Measurements from ENCODE around the gene HAAO.

DNA sequence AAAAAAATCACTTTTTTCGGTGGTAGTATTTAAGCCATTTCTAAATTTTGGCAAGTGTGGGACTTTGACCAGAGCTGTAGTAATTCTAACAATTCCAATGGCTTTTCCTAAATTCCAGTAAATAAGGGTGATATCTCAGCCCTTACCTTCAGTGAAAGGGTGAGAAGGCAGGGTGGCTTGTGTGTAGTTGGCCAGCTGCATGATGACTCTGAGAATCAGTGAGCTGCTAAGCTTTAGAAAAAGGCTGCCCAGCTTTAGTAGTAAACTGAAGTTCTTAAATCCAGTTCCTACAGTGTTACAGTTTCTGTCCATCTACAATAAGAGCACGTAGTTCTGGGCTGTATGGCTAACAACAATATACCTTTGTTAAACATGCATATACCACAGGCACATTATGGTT is 70.5 kb downstream of the HAAO start:
- TF ChIP-seq ZBTB21 (CRISPR knock-in tag; IDR thresholded peaks at IDR 0.05; ENCODE audit: borderline replicate concordance) (no peak), JUN (CRISPR knock-in tag; IDR thresholded peaks at IDR 0.05) (no peak), FOXJ3 (CRISPR knock-in tag; IDR thresholded peaks at IDR 0.05; ENCODE audit: borderline replicate concordance) (no peak), ZNF121 (CRISPR knock-in tag; IDR thresholded peaks at IDR 0.05) (no peak), ZNF263 (CRISPR knock-in tag; IDR thresholded peaks at IDR 0.05; ENCODE audit: low read depth) (no peak), NR3C1 (CRISPR knock-in tag; conservative IDR thresholded peaks at IDR 0.05; ENCODE audit: low read depth) (no peak), SMAD4 (CRISPR knock-in tag; IDR thresholded peaks at IDR 0.05) (no peak), ATF3 (CRISPR knock-in tag; conservative IDR thresholded peaks at IDR 0.05) (no peak), ESRRA (CRISPR knock-in tag; IDR thresholded peaks at IDR 0.05; ENCODE audit: borderline replicate concordance) (no peak), NFYB (CRISPR knock-in tag; conservative IDR thresholded peaks at IDR 0.05; ENCODE audit: low read depth) (no peak), SP1 (CRISPR knock-in tag; conservative IDR thresholded peaks at IDR 0.05) (no peak)
- TF ChIP-seq, protein P1, sequence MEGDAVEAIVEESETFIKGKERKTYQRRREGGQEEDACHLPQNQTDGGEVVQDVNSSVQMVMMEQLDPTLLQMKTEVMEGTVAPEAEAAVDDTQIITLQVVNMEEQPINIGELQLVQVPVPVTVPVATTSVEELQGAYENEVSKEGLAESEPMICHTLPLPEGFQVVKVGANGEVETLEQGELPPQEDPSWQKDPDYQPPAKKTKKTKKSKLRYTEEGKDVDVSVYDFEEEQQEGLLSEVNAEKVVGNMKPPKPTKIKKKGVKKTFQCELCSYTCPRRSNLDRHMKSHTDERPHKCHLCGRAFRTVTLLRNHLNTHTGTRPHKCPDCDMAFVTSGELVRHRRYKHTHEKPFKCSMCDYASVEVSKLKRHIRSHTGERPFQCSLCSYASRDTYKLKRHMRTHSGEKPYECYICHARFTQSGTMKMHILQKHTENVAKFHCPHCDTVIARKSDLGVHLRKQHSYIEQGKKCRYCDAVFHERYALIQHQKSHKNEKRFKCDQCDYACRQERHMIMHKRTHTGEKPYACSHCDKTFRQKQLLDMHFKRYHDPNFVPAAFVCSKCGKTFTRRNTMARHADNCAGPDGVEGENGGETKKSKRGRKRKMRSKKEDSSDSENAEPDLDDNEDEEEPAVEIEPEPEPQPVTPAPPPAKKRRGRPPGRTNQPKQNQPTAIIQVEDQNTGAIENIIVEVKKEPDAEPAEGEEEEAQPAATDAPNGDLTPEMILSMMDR (IDR thresholded peaks at IDR 0.05), result no peak
- TF ChIP-seq, protein P2, sequence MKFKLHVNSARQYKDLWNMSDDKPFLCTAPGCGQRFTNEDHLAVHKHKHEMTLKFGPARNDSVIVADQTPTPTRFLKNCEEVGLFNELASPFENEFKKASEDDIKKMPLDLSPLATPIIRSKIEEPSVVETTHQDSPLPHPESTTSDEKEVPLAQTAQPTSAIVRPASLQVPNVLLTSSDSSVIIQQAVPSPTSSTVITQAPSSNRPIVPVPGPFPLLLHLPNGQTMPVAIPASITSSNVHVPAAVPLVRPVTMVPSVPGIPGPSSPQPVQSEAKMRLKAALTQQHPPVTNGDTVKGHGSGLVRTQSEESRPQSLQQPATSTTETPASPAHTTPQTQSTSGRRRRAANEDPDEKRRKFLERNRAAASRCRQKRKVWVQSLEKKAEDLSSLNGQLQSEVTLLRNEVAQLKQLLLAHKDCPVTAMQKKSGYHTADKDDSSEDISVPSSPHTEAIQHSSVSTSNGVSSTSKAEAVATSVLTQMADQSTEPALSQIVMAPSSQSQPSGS (CRISPR knock-in tag; IDR thresholded peaks at IDR 0.05; ENCODE audit: borderline replicate concordance, low read depth), result no peak

Data from WTC11 (cell line).